T47D (cell line): ENCODE data around the gene PDCD6IP.
A peak's percentile ranks its signal among the peaks of the same experiment; 100 is the strongest.

Source experiments
- DNase-seq, 2 experiments: peaks; one replicate each; pipeline versions ENCODE4 v3.0.0 to v3.0.0-alpha.2; 2011 to 2012; ENCODE audit warnings: low read depth in 1 of 2, low spot score in 1 of 2
- JUND ChIP-seq: IDR thresholded peaks from 2 replicates; pipeline ENCODE4 v1.6.1; 2012; ENCODE audit warnings: low read depth
- in situ Hi-C: cut with HindIII; loops from 2 replicates; pipeline ENCODE4 v1.10.0; 2016; ENCODE audit warnings: low sequenced_read_pairs, low pct_unique_long_range_greater_than_20kb

PDCD6IP gene

DNA sequence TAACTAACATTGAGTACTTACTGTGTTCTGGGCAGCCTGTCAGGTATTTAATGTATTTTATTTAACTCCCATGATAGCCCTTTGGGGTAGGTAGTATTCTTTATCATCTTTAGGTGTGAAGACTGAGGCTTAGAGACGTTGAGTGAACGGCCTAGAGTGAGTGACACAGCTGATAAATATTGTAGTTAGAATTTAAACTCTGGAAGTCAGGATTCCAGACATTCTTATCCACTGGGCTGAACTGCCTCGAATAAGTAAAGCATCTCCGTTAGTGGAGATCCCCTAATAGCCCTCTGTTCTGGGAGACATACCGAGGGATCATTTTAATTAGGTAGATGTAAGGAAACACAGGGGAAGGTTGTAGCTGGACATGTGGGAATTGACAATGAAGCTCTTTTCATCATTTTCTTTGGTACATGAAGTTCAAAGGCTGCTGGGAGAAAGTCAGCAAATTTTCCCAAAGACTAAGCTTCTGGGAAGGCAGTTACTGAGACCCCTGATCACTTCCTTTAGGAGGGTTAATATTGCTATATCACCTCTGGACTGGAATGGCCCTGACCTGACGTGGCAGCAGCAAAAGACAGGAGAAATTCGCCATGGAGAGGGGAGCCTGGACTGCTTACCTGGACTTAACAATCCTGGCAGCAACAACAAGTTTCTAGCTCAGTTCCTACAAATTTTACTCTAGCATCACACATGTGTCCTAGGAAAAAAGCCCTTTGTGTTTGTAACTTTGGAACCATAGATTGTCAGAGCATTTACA lies 11.7 kb upstream of the PDCD6IP start:
- in situ Hi-C loops = no loop called here
- DNase-seq = no peak
- no peak for TF ChIP-seq JUND

DNA sequence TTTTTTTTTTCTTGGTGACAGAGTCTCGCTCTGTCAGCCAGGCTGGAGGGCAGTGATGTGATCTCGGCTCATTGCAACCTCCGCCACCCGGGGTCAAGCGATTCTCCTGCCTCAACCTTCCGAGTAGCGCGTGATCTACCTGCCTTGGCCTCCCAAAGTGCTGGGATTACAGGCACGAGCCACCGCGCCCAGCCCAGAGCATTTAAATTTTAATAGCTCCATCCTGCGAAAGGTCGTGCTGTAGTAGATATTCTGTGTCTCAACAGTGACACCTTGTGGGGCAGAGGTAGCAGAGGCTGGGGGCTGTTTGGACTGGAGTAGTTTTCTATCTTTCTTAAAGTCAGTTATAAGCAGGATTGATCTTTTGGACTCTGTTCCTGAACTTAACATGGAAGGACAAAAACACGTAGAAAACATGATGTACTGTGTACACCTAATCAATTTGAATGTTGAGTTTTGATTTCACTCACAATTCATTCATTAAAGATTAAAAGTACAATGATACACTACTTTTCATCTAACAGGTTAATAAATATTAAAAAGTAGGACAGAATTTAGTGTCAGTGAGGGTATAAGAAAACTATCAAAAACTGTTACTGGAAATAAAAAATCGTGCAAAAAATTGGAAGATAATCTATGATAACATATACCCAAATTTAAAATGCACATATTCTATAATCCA lies 11.0 kb upstream of the PDCD6IP start:
- no peak for TF ChIP-seq JUND
- in situ Hi-C loops = no loop called here
- DNase-seq = peak; percentile 37 to 80

DNA sequence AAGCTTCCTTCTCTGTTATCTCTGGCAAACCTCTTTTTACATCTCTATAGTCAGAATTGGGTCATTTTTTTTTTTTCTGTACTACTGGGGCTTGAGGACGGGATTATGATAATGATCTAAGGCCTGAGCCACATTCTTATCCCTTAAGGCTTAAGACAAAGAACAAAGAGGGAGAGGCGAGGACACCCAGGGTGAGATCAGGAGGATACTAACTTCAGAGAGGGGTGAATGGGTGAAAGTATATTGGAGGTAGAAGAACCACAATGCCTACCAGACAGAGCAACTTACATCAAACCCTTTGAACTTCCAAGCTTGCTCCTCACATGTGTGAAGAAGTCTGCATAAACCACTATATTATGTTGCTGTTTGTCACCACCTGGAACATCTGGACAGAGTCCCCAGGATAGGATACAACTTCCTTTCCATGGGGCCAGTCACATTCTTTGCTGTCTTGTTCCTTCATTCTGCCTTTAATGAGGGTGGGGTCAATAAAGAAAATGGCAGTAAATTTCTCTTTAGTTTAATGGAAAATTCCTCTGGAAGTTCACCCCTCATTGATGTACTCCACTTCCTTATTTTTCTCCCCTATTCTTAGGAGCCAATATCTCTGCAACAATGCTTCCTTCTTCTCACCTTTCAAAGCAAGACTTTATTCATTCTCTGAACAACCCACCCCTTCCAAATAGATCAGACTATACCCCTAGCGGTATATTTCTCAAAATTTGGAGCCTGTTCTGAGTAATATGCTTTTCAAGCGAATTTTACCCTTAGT lies 9.1 kb upstream of the PDCD6IP start:
- in situ Hi-C loops = no loop called here
- no peak for DNase-seq
- no peak for TF ChIP-seq JUND

DNA sequence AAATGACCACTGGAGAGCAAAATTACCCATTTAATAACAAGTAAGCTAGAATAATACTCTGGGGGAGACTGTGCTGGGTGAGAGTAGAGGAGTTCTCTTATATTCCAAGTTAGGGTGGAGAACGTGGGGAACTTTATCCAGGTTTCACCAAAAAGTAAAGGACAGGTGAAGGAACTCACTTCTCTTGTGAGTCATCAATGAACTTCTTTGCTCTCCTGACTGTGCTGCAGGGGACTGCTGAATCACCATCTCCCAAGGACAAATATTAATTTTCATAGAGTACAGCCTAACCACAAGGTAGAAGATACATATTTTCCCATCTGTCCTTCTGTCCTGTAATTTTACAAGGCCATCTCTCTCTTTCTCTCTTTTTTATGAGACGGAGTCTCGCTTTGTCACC lies 8.3 kb upstream of the PDCD6IP start:
- TF ChIP-seq JUND = no peak
- in situ Hi-C loops = no loop called here
- DNase-seq = no peak

DNA sequence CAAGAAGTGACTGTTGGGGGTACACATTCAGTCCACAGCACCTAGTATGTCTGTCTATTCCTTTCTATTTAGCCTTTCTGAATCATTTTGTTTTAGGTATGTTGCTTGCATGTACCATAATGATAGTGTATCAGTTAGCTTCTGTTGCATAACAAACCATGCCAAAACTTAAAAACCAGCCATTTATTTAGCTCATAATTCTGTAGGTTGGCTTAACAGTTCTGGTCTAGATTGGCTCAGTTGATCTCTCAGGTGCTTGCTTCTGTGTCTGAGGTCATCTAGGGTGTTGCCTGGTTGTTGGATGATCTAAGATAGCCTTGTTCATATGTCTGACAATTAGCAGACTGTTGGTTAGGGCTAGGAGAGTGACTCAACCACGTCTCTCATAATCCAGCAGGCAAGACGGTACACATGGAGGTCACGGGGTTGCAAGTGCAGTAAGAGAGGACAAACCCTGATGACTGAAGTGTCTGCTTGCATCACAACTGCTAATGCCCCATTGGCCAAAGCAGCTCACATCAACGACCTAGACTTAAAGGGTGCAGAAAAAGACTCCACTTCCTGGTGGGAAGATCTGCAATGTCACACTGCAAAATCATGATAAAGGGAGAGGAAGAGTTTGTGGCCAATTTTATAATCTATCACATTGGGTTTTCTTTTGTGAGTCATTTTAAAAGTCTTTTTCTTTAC lies 6.8 kb upstream of the PDCD6IP start:
- in situ Hi-C loops = no loop called here
- TF ChIP-seq JUND = no peak
- DNase-seq = no peak

DNA sequence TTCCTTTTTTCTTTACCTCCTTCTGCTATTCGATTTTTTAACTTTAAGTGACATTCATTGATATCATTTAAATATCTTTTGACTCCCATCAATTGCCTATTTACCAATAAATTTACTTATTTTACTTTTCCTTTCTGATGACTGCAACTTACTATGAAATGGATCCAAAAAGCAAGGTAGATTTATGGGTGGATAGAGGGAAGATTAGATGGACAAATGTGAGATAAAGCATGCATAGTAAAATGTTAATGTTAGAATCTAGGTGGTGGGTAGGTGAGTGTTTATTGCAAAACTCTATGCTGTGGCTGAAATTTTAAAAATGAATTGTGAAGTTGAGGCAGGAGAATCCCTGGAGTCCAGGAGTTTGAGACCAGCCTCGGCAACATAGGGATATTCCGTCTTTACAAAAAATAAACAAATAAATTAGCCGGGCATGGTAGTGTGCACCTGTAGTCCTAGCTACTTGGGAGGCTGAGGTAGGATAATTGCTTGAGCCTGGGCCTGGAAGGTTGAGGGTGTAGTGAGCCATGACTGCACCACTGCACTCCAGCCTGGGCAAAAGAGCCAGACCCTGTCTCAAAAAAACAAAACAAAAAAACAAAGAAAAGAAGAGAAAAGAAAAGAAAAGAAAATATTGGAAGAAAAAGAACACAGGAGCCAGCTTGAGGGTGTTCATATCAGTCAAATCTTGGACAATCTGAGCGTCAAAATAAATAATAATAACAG lies 6.1 kb upstream of the PDCD6IP start:
- in situ Hi-C loops = no loop called here
- TF ChIP-seq JUND = no peak
- no peak for DNase-seq

DNA sequence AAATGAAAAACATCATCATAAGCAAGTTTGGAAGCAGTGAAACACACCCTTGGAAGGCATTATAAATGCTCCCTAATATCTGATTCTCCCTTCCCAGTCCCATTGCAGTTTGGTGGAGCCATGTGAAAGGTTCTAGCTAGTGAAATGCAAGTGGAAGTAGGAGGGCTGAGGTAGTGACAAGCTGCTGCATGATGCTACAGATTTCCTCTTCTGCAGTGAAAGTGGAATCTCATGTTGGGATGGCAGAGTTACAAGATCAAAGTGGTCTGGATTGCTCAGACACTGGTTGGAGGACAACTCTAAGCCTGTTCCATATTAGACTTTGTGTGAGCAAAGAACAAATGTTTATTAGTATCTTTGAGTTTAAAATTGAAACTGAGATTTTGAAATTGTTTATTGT lies 3.3 kb upstream of the PDCD6IP start:
- TF ChIP-seq JUND = no peak
- no peak for DNase-seq
- in situ Hi-C loops = no loop called here

DNA sequence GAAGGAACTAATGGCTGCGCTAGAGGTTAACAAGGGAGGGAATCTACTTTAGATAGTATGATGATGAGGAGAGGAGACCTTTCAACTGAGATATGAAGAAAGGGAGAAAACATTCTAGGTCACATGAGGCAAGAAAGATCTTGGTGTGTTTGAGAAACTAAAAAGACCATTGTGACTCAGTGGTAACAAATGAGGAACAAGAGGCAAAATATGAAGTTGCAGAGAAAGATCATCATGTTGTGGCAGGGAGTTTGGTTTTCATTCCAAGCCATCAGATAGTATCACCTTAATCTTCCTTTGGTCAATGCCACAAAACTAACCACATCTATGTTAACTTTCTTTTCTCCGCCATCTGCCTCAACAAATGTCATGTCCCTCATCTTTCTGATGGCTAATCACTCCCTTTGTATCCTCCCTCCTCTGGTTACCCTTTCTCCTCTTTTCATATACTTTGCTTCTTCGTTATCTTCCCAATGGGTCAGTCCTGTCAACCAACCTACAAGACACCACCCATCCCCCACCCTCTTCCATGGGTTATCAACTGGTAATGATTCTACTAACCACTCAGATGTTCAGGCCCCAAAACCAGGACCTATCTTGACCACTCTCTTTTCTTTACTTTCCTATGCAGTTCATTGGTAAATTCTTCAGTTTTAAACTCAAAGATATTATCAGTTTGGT lies 2.4 kb upstream of the PDCD6IP start:
- in situ Hi-C loops = no loop called here
- no peak for TF ChIP-seq JUND
- no peak for DNase-seq

DNA sequence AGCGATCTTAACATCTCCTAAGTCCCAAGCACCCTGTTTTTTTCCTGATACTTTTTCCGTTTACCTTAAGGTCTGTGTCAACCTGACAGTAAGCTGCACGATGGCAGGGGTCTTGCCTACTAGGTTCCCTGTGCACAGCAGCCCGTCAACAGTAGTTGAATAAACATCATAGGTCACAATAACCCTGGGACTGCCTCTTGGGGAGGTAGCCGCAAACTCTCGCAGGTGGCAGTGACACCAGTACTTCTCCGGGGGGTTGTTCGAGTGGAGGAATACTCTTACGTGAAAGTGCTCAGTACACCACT lies 365 bp upstream of the PDCD6IP start:
- TF ChIP-seq JUND = no peak
- peak in 1 of 2 experiments; percentile 29 for DNase-seq
- in situ Hi-C loops = no loop called here

DNA sequence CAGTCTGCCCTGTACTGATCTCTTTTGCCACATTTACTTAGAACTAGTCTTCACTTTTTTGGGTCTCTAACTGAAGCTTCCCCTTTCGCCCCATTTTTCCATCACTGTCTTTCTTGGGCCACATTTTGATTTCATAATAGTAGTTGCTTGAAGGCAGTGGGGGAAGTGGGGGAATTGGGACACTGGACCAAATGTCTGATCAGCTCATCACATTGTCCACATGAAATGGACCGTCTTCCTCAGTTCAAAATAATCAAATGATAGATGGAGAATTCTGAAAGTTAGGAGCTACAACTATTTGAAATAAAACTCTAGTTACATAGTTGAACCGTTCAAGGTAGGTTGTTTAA lies 747 bp downstream of the PDCD6IP start:
- no peak for TF ChIP-seq JUND
- no peak for DNase-seq
- in situ Hi-C loops = no loop called here

DNA sequence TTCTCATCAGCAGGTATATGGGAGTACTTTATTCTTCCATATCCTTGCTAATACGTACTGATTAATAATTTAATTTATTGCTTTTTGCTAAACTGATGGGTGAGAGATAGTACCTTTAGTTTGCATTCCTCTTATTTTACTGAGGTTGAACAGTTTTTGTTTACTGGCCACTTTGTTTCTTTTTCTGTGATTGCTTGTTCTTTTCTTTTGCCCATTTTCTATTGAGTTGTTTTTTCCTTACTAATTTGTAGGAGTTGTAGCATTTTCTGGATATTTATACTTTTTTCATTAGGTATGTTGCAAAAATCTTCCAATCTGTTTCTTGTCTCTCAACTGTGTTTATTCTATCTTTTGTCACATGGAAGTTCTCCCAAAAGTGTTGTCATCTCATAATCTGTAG lies 4.8 kb downstream of the PDCD6IP start:
- no peak for DNase-seq
- in situ Hi-C loops = no loop called here
- TF ChIP-seq JUND = no peak
